ENCODE measurements around the gene AASDHPPT. TPM values are rescaled to one million over a fixed set of nuclear protein-coding genes. Genes with fewer than 3 reads are reported as not detected.
"Not testable (repeated sequence)": the region's sequence is repeated elsewhere in the genome, so short reads cannot be mapped to it uniquely, and the experiment has no call there.

Gene AASDHPPT
- total RNA-seq, result 10 to 100 TPM; 15.9 to 17.9 TPM
- long read RNA-seq, donor 1, transcript AASDHPPT-201 (6 exons, 2,955 nt), result major isoform, 14 of 17 reads
- long read RNA-seq, donor 1, partial matches to known transcripts, result 1 of 17 reads
- long read RNA-seq, donor 1, other reads (novel, unspliced or antisense), result 2 of 17 reads
- long read RNA-seq, donor 2, transcript AASDHPPT-201 (6 exons, 2,955 nt), result major isoform, 26 of 26 reads
- long read RNA-seq, donor 2, partial matches to known transcripts, result 0 of 26 reads
- long read RNA-seq, donor 2, other reads (novel, unspliced or antisense), result 0 of 26 reads

DNA sequence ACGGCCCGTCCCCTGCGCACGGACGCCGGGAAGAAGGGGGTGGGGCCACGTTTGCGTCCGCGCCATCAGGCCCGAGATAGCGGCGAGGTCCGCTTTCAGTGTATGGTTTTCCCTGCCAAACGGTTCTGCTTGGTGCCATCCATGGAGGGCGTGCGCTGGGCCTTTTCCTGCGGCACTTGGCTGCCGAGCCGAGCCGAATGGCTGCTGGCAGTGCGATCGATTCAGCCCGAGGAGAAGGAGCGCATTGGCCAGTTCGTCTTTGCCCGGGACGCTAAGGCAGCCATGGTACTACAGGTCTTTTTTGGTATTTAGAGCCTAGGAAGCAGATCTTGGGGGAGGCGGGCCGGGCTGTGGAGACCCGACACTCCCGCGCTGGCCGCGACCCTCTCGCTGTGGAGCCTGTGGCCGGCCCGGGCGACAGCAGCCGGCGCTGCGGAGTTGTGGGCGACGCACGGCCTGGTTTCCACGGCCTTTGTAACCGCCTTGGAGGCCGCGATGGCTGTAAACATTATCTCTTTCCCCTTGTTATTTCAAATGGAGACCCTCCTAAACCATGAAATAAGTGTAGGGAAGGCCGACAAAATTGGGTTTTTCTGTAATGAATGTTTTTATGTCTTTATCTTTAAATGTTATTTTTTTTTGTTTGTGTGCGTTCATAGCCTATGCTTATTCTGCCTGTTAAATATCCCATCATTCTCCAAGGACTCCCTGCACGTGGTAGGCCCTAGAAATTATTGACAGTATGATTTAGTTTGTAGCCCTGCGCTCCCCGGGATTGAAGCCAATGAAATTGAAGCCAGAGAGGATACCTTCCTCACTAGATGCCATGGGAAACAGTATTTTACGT lies at the start of gene AASDHPPT:
Gene AASDHPPT, plus strand, starts transcription at position 54 of the 847 bp plus-strand sequence. Its CDS starts 49 bp downstream, at position 103.
- DNase-seq (ENCODE audit: low spot score), result no peak
- intact Hi-C loops (cut with DNase I), result no loop called here

DNA sequence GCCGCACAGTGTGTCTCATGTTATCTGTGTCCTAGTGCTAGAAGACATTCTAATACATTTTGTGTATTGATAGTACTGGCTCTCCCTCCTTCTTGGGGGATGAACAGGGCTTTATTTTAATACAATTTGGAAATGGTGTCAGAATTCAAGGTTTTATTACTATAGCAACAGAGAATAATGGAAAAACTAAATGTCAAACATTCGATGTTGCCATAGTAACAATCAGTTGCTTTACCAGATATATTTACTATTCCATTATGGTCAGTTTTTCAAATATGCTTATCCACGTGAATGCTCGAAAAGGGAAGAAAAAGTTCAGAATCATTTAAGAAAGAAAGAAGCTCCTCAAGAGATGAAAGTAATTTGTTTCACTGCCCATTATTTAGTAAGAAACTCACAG lies 46.9 kb upstream of the AASDHPPT start:
- DNase-seq (ENCODE audit: low spot score), result no peak
- intact Hi-C loops (cut with DNase I), result no loop called here

DNA sequence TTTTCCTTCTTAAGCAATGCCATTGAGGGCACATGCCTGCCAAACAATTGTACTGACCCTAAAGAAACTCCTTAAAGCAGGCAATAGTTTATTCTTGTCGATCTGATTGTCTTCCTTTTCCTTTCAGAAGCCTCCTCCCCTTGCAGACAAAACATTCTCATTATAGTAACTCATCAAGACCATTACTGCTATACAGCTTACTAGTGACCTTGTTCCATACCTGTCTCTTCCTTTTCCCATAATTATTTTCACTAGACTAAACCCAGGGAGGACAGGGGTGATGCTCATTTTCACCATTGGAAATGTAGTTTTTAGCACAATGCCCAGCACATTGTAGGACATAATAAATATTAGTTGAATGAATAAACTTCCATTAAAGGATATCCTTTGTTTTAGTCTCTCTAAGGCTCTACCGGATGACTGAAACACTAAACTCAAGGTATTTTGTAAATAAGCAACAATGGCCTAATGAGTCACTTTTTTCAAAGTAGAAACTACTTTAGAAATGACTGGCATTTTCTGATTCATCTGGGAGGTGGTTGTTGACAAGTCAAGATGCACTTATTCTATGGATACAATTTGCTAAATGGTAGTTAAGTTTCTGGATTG lies 46.2 kb upstream of the AASDHPPT start:
- no peak for DNase-seq (ENCODE audit: low spot score)
- intact Hi-C loops (cut with DNase I), result no loop called here

DNA sequence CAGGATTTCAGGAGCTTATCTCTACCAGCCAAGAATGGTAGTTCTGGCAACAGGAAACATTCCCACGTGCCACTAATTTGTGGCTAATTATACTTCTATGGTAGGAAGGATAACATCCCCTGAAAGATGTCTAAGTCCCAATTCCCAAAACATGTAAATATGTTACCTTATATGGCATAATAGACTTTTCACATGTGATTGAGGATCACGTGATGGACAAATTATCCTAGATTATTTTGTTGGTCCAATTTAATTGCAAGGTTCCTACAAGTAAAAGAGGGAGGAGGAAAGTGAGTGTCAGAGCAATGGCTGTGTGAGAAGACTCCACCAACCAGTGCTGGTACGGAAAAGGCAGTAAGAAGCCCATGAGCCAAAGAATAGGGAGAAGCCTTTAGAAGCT lies 45.5 kb upstream of the AASDHPPT start:
- no peak for DNase-seq (ENCODE audit: low spot score)
- intact Hi-C loops (cut with DNase I), result no loop called here

DNA sequence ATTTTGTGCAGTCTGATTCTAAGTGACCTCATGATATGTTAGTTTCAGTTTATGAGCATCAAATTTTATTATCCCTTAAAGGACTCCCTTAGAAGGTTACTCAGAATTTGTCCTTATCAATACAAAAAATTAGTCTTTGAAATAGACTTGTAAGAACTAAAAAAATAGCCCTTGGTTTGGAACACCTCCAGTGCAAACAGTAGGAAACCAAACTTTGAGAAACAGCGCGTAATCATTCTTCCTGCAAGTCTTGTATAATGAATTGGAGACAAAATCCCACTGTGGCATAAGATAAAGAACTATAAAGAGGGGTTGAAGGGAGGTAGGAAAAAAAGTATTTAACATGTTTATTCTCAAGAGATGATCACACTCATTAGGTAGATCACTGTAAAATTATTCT lies 44.6 kb upstream of the AASDHPPT start:
- intact Hi-C loops (cut with DNase I), result no loop called here
- DNase-seq (ENCODE audit: low spot score), result no peak

DNA sequence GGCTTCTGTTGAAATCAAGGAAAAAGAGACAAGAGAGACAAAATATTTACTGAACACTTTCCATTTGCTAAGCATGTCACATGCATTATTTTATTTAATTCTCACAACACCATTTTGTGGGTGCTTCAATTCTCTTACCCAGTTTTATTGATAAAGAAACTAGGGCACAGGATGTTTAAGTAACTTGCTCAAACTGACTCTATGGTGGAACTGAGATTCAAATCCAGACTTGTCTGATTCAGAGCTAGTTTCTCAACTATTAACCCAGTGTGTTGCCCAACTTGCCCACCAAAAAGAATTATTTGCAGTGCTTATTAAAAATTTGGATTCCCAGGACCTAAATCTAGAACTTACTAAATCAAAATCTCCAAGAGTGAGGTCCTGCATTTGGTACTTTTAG lies 33.9 kb upstream of the AASDHPPT start:
- intact Hi-C loops (cut with DNase I), result no loop called here
- DNase-seq (ENCODE audit: low spot score), result no peak

GRCh38 chr11:106047631-106048030 lies 29.8 kb upstream of the AASDHPPT start:
- no peak for DNase-seq (ENCODE audit: low spot score)
- intact Hi-C loops (cut with DNase I), result no loop called here

DNA sequence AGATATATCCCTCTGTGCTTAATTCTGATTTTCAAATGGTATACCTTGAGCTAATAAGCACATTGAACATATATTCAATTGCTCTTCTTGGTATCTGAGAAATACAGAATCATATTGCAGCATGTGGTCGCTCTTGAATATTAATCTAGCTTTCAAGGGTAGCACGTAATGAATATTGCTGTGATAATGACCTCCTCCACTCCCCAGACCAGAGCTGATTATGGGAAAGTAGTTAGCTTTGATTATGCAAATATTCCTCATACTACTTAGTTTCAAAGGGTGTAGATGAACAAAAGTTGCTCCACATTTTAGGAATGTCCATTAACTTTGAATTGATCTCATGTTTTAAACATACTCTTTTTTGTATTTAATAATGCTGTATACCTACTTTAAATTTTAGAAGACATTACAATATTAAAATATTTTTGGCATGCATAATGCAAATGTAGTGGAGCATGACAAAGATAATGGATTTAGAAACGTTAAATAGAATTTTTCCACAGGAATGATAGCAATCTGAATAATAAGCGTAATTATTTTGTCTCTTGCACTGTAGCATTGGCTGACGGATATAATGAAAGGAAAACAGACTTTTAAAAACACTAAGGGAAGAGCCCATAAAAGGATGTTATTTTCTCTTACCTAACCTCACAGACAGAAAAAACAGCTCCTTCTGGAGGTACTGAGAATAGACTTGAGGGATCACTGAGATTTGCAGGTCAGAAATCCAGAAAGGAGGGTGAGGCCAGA lies 27.6 kb upstream of the AASDHPPT start:
- intact Hi-C loops (cut with DNase I), result no loop called here
- DNase-seq (ENCODE audit: low spot score), result no peak

GRCh38 chr11:106051103-106051502 lies 26.4 kb upstream of the AASDHPPT start:
- DNase-seq (ENCODE audit: low spot score), result no peak
- intact Hi-C loops (cut with DNase I), result no loop called here

DNA sequence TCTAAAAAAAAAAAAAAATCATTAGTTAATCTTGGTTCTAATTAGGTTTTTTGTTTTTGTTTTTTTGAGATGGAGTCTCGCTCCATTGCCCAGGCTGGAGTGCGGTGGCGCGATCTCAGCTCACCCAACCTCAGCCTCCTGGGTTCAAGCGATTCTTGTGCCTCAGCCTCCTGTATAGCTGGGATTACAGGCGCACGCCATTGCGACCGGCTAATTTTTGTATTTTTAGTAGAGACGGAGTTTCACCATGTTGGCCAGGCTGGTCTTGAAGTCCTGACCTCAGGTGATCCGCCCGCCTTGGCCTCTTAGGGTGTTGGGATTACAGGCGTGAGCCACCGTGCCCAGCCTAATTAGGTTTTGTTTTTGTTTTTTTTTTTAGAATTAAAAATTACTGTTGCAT lies 19.1 kb upstream of the AASDHPPT start:
- DNase-seq (ENCODE audit: low spot score); intact Hi-C loops (cut with DNase I): not testable (repeated sequence)

DNA sequence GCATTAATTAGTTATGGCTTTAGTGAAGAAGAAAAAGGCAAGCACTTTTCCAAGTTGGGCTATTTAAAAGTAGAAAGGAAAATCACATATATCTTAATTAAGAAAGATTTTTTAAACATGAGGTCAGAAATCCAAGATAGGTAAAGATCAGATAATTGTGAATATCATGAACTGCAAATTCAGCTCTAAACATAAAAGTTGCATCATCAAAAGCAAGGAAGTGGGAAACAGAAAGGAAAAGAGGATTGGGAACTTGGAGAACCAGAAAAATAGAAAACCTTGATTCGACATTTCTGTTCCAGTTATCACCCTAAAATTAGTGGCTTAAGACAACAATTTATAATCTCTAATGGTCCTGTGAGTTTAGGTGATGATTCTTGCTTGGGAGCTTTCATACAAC lies 17.8 kb upstream of the AASDHPPT start:
- intact Hi-C loops (cut with DNase I), result no loop called here

DNA sequence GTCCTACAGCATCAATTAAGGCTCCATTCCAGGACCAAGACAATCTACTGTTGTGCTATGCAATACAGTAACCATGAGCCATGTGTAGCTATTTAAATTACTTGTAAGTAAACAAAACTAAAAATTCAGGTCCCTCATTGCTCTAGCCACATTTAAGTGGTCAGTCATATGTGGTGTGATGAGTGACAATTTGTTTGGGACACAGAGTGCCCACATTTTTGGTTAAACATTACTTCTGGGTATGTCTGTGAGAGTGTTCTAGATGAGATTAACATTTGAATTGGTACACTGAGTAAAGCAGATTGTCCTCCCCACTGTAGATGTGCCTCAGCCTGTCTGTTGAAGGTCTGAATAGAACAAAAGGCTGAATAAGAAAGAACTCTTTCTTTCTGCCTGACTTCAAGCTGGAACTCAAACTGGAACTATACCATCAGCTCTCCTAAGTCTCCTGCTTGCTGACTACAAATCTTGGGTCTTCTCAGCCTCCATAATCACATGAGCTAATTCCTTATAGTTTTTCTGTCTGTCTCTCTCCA lies 16.1 kb upstream of the AASDHPPT start:
- intact Hi-C loops (cut with DNase I), result no loop called here
- no peak for DNase-seq (ENCODE audit: low spot score)

More for the DNA sequence above, 17.8 kb upstream of the AASDHPPT start:
- DNase-seq (ENCODE audit: low spot score), result no peak

GRCh38 chr11:106061954-106062949 lies 15.2 kb upstream of the AASDHPPT start:
- DNase-seq (ENCODE audit: low spot score), result no peak
- intact Hi-C loops (cut with DNase I), result no loop called here

GRCh38 chr11:106063009-106063408 lies 14.5 kb upstream of the AASDHPPT start:
- no peak for DNase-seq (ENCODE audit: low spot score)
- intact Hi-C loops (cut with DNase I), result no loop called here

- DNase-seq (ENCODE audit: low spot score), result no peak
- intact Hi-C loops (cut with DNase I), result no loop called here
These were observed 6.9 kb upstream of the AASDHPPT start for GRCh38 chr11:106070606-106071005.

DNA sequence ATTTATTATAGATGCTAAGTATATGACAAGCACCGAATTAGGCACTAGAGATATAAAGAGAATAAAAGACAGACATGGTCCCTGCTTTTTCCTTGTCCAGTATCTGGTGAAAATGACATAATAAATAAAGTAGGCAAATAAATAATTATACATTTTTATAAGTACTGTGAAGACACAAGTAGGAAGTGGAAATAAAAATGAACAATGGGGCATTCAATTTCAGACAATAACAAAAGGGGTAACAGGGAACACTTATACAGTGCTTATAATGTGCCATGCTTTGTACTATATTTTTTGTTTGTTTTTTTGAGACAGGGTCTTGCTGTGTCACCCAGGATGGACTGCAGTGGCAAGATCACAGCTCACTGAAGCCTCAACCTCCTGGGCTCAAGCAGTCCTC lies 4.7 kb upstream of the AASDHPPT start:
- intact Hi-C loops (cut with DNase I), result no loop called here

GRCh38 chr11:106076171-106076918 lies 1.1 kb upstream of the AASDHPPT start:
- no peak for DNase-seq (ENCODE audit: low spot score)
- intact Hi-C loops (cut with DNase I), result no loop called here

More for the DNA sequence above, 4.7 kb upstream of the AASDHPPT start:
- DNase-seq (ENCODE audit: low spot score), result no peak

All from posterior vena cava (tissue), 2 donors.